ENCODE data around the gene TWNK.

Gene TWNK

DNA sequence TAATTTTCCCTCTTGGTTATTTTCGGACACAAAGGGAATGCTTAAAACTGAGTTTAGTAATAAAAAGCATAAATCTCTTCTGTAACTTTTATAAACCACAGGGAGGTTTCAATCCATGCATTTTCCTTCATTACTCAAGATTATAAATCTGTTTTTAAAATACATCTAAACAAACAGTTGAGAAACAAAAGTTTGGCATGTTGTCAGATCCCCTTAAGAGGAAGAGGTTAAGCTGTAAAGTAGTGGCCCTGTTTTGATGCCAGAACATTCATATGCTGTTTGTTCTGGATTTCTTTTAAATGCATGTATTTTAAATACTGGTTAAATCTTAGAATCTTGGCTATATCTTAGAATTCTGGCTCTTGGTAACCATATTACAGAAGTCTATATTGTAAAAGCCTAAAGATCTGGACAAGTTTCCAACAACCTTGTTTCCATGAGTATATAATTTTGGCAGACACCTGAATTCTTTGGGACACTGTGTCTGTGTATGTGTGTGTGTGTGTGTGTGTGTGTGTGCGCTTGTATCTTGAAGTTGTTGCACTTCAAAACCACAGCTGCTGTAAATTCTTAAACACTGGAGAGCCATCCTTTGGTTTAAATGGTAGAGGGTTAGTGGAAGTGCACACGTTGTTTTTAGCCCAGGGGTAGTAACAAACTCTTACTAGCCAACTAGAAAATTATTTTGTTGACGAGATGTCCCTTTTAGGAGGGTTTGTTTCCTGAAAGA lies 24.8 kb upstream of the TWNK start:
- no peaks in the 10 kb centered on the region for H3K4me1 ChIP-seq (ENCODE audit: insufficient read depth, low read length)
- TF ChIP-seq CTCF (IDR thresholded peaks at IDR 0.05; ENCODE audit: borderline replicate concordance, extremely low read depth, low read length, poor library complexity, severe bottlenecking) (no peak), EZH2 (IDR thresholded peaks at IDR 0.05; ENCODE audit: borderline replicate concordance, low read depth, low read length, severe bottlenecking) (no peak)
- peaks cover 70% of the 10 kb centered on the region for H3K36me3 ChIP-seq (ENCODE audit: insufficient read depth, low read length)
- DNase-seq (no peak), ATAC-seq (ENCODE audit: insufficient read depth, low read depth) (no peak)
- no peak overlapping the region for H3K9ac ChIP-seq (ENCODE audit: low read depth, low read length)
- H2AFZ ChIP-seq (ENCODE audit: low read depth, low read length): no peak overlapping the region
- H3K27ac ChIP-seq (ENCODE audit: low read length): no peak overlapping the region
- H3K27me3 ChIP-seq (ENCODE audit: insufficient read depth, low read length, poor library complexity): no peaks in the 10 kb centered on the region
- no peak overlapping the region for H3K4me2 ChIP-seq (ENCODE audit: insufficient read depth, low read length)
- H3K4me3 ChIP-seq (ENCODE audit: low read depth in 1 of 2, low read length in 2 of 2): no peak overlapping the region
- no peaks in the 10 kb centered on the region for H3K9me3 ChIP-seq (ENCODE audit: insufficient read depth, low read length, severe bottlenecking)
- H4K20me1 ChIP-seq (ENCODE audit: insufficient read depth, low read length): no peaks in the 10 kb centered on the region
- no peaks in the 10 kb centered on the region for H3K79me2 ChIP-seq (ENCODE audit: insufficient read depth, low read length)

DNA sequence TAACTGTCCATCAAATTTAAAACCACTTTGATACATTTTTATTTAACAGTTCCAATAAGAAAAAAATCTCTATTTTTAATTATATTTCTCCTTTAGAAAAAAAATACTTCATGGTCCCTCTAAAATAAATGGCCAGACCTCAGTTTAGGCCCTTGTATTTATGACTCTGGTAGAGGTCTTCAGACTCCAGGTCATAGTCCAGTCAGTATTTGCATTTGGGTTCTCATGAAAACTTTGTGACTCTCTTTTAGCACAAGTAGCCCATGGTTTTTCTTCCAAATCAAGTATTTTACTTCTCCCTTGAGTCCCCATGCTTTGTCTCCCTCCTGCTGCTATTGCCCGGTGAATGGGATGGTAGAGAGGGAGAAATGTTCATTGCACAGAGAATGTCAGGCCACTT lies 23.5 kb upstream of the TWNK start:
- Histone ChIP-seq H3K9ac (ENCODE audit: low read depth, low read length) (no peak overlapping the region), H2AFZ (ENCODE audit: low read depth, low read length) (no peak overlapping the region), H4K20me1 (ENCODE audit: insufficient read depth, low read length) (no peaks in the 10 kb centered on the region), H3K9me3 (ENCODE audit: insufficient read depth, low read length, severe bottlenecking) (no peaks in the 10 kb centered on the region), H3K4me1 (ENCODE audit: insufficient read depth, low read length) (no peaks in the 10 kb centered on the region), H3K79me2 (ENCODE audit: insufficient read depth, low read length) (no peaks in the 10 kb centered on the region), H3K4me2 (ENCODE audit: insufficient read depth, low read length) (no peak overlapping the region), H3K36me3 (ENCODE audit: insufficient read depth, low read length) (peaks cover 59% of the 10 kb centered on the region), H3K4me3 (ENCODE audit: low read depth in 1 of 2, low read length in 2 of 2) (no peak overlapping the region), H3K27ac (ENCODE audit: low read length) (no peak overlapping the region), H3K27me3 (ENCODE audit: insufficient read depth, low read length, poor library complexity) (no peaks in the 10 kb centered on the region)
- TF ChIP-seq CTCF (IDR thresholded peaks at IDR 0.05; ENCODE audit: borderline replicate concordance, extremely low read depth, low read length, poor library complexity, severe bottlenecking) (no peak), EZH2 (IDR thresholded peaks at IDR 0.05; ENCODE audit: borderline replicate concordance, low read depth, low read length, severe bottlenecking) (no peak)
- no peak for ATAC-seq (ENCODE audit: insufficient read depth, low read depth)
- no peak for DNase-seq

GRCh38 chr10:100965820-100966219 lies 21.5 kb upstream of the TWNK start:
- Histone ChIP-seq H3K4me1 (ENCODE audit: insufficient read depth, low read length) (no peaks in the 10 kb centered on the region), H2AFZ (ENCODE audit: low read depth, low read length) (no peak overlapping the region), H3K79me2 (ENCODE audit: insufficient read depth, low read length) (no peaks in the 10 kb centered on the region), H3K36me3 (ENCODE audit: insufficient read depth, low read length) (peaks cover 43% of the 10 kb centered on the region), H3K4me3 (ENCODE audit: low read depth in 1 of 2, low read length in 2 of 2) (no peak overlapping the region), H3K4me2 (ENCODE audit: insufficient read depth, low read length) (no peak overlapping the region), H4K20me1 (ENCODE audit: insufficient read depth, low read length) (no peaks in the 10 kb centered on the region), H3K27me3 (ENCODE audit: insufficient read depth, low read length, poor library complexity) (no peaks in the 10 kb centered on the region), H3K9ac (ENCODE audit: low read depth, low read length) (no peak overlapping the region), H3K27ac (ENCODE audit: low read length) (no peak overlapping the region), H3K9me3 (ENCODE audit: insufficient read depth, low read length, severe bottlenecking) (no peaks in the 10 kb centered on the region)
- ATAC-seq (ENCODE audit: insufficient read depth, low read depth): no peak
- no peak for DNase-seq
- no peak for TF ChIP-seq EZH2 (IDR thresholded peaks at IDR 0.05; ENCODE audit: borderline replicate concordance, low read depth, low read length, severe bottlenecking)
- no peak for TF ChIP-seq CTCF (IDR thresholded peaks at IDR 0.05; ENCODE audit: borderline replicate concordance, extremely low read depth, low read length, poor library complexity, severe bottlenecking)

Data from DND-41 (cell line).